HEK293 (cell line): ENCODE measurements around the gene BNIPL.

Experiments used
- BCL11B ChIP-seq: fragments of 450-650 bp; formaldehyde crosslinking; IDR thresholded peaks from 2 replicates; pipeline ENCODE4 v1.5.1; 2016; ENCODE audit warnings: low read depth, missing biosample characterization, missing genetic modification characterization
- FEZF1 ChIP-seq: fragments of 450-650 bp; formaldehyde crosslinking; IDR thresholded peaks from 2 replicates; pipeline ENCODE4 v1.5.1; 2016; ENCODE audit warnings: missing biosample characterization, missing genetic modification characterization
- GLIS1 ChIP-seq: fragments of 450-650 bp; formaldehyde crosslinking; IDR thresholded peaks from 2 replicates; pipeline ENCODE4 v1.5.1; 2016; ENCODE audit warnings: missing biosample characterization, missing genetic modification characterization
- SP3 ChIP-seq: fragments of 450-650 bp; formaldehyde crosslinking; IDR thresholded peaks from 2 replicates; pipeline ENCODE4 v1.5.1; 2016; ENCODE audit warnings: missing biosample characterization, missing genetic modification characterization
- SP7 ChIP-seq: fragments of 450-650 bp; formaldehyde crosslinking; IDR thresholded peaks from 2 replicates; pipeline ENCODE4 v1.5.1; 2016; ENCODE audit warnings: missing biosample characterization, missing genetic modification characterization
- YY1 ChIP-seq: fragments of 450-650 bp; formaldehyde crosslinking; IDR thresholded peaks from 2 replicates; pipeline ENCODE4 v1.5.1; 2018; ENCODE audit warnings: missing biosample characterization, missing genetic modification characterization
- ZBTB17 ChIP-seq: fragments of 450-650 bp; formaldehyde crosslinking; IDR thresholded peaks from 2 replicates; pipeline ENCODE4 v1.5.1; 2016; ENCODE audit warnings: missing biosample characterization, missing genetic modification characterization
- ZBTB20 ChIP-seq: fragments of 450-650 bp; formaldehyde crosslinking; IDR thresholded peaks from 2 replicates; pipeline ENCODE4 v1.5.1; 2016; ENCODE audit warnings: missing biosample characterization, missing genetic modification characterization
- ZBTB49 ChIP-seq: fragments of 450-650 bp; formaldehyde crosslinking; IDR thresholded peaks from 2 replicates; pipeline ENCODE4 v1.5.1; 2016; ENCODE audit warnings: missing biosample characterization, missing genetic modification characterization, low read depth
- ZIC2 ChIP-seq: fragments of 450-650 bp; formaldehyde crosslinking; IDR thresholded peaks from 2 replicates; pipeline ENCODE4 v1.5.1; 2016; ENCODE audit warnings: missing biosample characterization, missing genetic modification characterization
- ZNF133 ChIP-seq: fragments of 450-650 bp; formaldehyde crosslinking; IDR thresholded peaks from 2 replicates; pipeline ENCODE4 v1.5.1; 2016; ENCODE audit warnings: missing biosample characterization, missing genetic modification characterization
- ZNF2 ChIP-seq: fragments of 450-650 bp; formaldehyde crosslinking; IDR thresholded peaks from 2 replicates; pipeline ENCODE4 v1.5.1; 2016; ENCODE audit warnings: missing biosample characterization, missing genetic modification characterization
- ZNF292 ChIP-seq: fragments of 450-650 bp; formaldehyde crosslinking; IDR thresholded peaks from 2 replicates; pipeline ENCODE4 v1.5.1; 2016; ENCODE audit warnings: low read depth, missing biosample characterization, missing genetic modification characterization, borderline replicate concordance
- ZNF423 ChIP-seq: fragments of 450-650 bp; formaldehyde crosslinking; IDR thresholded peaks from 2 replicates; pipeline ENCODE4 v1.5.1; 2016; ENCODE audit warnings: missing biosample characterization, missing genetic modification characterization
- ZNF449 ChIP-seq: fragments of 450-650 bp; formaldehyde crosslinking; IDR thresholded peaks from 2 replicates; pipeline ENCODE4 v1.5.1; 2017; ENCODE audit warnings: missing biosample characterization, mild to moderate bottlenecking, missing genetic modification characterization, moderate library complexity
- ZNF521 ChIP-seq: fragments of 450-650 bp; formaldehyde crosslinking; IDR thresholded peaks from 2 replicates; pipeline ENCODE4 v1.5.1; 2017; ENCODE audit warnings: missing biosample characterization, mild to moderate bottlenecking, missing genetic modification characterization
- ZNF785 ChIP-seq: fragments of 450-650 bp; formaldehyde crosslinking; IDR thresholded peaks from 2 replicates; pipeline ENCODE4 v1.5.1; 2016; ENCODE audit warnings: missing biosample characterization, missing genetic modification characterization
- TF ChIP-seq, protein P1 (sequence below): fragments of 450-650 bp; formaldehyde crosslinking; IDR thresholded peaks from 2 replicates; pipeline ENCODE4 v1.5.1; 2016; ENCODE audit warnings: missing biosample characterization, missing genetic modification characterization
- TF ChIP-seq, protein P2 (sequence below): fragments of 450-650 bp; formaldehyde crosslinking; IDR thresholded peaks from 2 replicates; pipeline ENCODE4 v1.5.1; 2016; ENCODE audit warnings: missing biosample characterization, missing genetic modification characterization
- TF ChIP-seq, protein P3 (sequence below): fragments of 450-650 bp; formaldehyde crosslinking; IDR thresholded peaks from 2 replicates; pipeline ENCODE4 v1.5.1; 2016; ENCODE audit warnings: missing biosample characterization, missing genetic modification characterization
- TF ChIP-seq, protein P4 (sequence below): fragments of 450-650 bp; formaldehyde crosslinking; IDR thresholded peaks from 2 replicates; pipeline ENCODE4 v1.5.1; 2017; ENCODE audit warnings: missing biosample characterization, missing genetic modification characterization
- TF ChIP-seq, protein P5 (sequence below): fragments of 450-650 bp; formaldehyde crosslinking; IDR thresholded peaks from 2 replicates; pipeline ENCODE4 v1.5.0; 2017; ENCODE audit warnings: missing biosample characterization, missing genetic modification characterization, borderline replicate concordance

The BNIPL gene

GRCh38 chr1:151047925-151048644, 11.7 kb downstream of the BNIPL start (continued):
- TF ChIP-seq, protein P1, sequence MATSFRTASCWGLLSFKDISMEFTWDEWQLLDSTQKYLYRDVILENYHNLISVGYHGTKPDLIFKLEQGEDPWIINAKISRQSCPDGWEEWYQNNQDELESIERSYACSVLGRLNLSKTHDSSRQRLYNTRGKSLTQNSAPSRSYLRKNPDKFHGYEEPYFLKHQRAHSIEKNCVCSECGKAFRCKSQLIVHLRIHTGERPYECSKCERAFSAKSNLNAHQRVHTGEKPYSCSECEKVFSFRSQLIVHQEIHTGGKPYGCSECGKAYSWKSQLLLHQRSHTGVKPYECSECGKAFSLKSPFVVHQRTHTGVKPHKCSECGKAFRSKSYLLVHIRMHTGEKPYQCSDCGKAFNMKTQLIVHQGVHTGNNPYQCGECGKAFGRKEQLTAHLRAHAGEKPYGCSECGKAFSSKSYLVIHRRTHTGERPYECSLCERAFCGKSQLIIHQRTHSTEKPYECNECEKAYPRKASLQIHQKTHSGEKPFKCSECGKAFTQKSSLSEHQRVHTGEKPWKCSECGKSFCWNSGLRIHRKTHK (tag by site-specific recombination): no peak
- TF ChIP-seq ZNF521 (tag by site-specific recombination) (no peak), ZNF449 (tag by site-specific recombination) (no peak), ZIC2 (tag by site-specific recombination) (peak; percentile 12), ZBTB17 (tag by site-specific recombination) (peak; percentile 73), YY1 (tag by site-specific recombination) (peak; percentile 69; the same call in 1 of the 2 replicates), ZNF423 (0 out of 2 replicates have a peak, but pooled peaks have one; percentile 23), GLIS1 (tag by site-specific recombination) (peak; percentile 41), ZBTB20 (tag by site-specific recombination) (0 out of 2 replicates have a peak, but pooled peaks have one; percentile 81), FEZF1 (tag by site-specific recombination) (no peak), SP7 (tag by site-specific recombination) (0 out of 2 replicates have a peak, but pooled peaks have one; percentile 11), ZBTB49 (tag by site-specific recombination) (no peak), BCL11B (no peak), SP3 (no peak; the same call in 1 of the 2 replicates), ZNF292 (no peak), ZNF2 (peak; percentile 7; the same call in 1 of the 2 replicates), ZNF785 (tag by site-specific recombination) (no peak), ZNF133 (tag by site-specific recombination) (no peak)
- TF ChIP-seq, protein P2, sequence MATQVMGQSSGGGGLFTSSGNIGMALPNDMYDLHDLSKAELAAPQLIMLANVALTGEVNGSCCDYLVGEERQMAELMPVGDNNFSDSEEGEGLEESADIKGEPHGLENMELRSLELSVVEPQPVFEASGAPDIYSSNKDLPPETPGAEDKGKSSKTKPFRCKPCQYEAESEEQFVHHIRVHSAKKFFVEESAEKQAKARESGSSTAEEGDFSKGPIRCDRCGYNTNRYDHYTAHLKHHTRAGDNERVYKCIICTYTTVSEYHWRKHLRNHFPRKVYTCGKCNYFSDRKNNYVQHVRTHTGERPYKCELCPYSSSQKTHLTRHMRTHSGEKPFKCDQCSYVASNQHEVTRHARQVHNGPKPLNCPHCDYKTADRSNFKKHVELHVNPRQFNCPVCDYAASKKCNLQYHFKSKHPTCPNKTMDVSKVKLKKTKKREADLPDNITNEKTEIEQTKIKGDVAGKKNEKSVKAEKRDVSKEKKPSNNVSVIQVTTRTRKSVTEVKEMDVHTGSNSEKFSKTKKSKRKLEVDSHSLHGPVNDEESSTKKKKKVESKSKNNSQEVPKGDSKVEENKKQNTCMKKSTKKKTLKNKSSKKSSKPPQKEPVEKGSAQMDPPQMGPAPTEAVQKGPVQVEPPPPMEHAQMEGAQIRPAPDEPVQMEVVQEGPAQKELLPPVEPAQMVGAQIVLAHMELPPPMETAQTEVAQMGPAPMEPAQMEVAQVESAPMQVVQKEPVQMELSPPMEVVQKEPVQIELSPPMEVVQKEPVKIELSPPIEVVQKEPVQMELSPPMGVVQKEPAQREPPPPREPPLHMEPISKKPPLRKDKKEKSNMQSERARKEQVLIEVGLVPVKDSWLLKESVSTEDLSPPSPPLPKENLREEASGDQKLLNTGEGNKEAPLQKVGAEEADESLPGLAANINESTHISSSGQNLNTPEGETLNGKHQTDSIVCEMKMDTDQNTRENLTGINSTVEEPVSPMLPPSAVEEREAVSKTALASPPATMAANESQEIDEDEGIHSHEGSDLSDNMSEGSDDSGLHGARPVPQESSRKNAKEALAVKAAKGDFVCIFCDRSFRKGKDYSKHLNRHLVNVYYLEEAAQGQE (tag by site-specific recombination): no peak
- TF ChIP-seq, protein P3, sequence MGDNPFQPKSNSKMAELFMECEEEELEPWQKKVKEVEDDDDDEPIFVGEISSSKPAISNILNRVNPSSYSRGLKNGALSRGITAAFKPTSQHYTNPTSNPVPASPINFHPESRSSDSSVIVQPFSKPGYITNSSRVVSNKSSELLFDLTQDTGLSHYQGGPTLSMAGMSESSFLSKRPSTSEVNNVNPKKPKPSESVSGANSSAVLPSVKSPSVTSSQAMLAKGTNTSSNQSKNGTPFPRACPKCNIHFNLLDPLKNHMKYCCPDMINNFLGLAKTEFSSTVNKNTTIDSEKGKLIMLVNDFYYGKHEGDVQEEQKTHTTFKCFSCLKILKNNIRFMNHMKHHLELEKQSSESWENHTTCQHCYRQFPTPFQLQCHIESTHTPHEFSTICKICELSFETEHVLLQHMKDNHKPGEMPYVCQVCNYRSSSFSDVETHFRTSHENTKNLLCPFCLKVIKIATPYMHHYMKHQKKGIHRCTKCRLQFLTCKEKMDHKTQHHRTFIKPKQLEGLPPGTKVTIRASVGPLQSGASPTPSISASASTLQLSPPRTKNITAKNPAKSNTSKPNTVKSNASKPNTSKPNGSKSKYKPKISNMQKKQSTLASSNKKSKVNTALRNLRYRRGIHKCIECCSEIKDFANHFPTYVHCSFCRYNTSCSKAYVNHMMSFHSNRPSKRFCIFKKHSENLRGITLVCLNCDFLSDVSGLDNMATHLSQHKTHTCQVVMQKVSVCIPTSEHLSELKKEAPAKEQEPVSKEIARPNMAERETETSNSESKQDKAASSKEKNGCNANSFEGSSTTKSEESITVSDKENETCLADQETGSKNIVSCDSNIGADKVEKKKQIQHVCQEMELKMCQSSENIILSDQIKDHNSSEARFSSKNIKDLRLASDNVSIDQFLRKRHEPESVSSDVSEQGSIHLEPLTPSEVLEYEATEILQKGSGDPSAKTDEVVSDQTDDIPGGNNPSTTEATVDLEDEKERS: no peak
- TF ChIP-seq, protein P4, sequence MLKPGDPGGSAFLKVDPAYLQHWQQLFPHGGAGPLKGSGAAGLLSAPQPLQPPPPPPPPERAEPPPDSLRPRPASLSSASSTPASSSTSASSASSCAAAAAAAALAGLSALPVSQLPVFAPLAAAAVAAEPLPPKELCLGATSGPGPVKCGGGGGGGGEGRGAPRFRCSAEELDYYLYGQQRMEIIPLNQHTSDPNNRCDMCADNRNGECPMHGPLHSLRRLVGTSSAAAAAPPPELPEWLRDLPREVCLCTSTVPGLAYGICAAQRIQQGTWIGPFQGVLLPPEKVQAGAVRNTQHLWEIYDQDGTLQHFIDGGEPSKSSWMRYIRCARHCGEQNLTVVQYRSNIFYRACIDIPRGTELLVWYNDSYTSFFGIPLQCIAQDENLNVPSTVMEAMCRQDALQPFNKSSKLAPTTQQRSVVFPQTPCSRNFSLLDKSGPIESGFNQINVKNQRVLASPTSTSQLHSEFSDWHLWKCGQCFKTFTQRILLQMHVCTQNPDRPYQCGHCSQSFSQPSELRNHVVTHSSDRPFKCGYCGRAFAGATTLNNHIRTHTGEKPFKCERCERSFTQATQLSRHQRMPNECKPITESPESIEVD (tag by site-specific recombination): no peak
- TF ChIP-seq, protein P5, sequence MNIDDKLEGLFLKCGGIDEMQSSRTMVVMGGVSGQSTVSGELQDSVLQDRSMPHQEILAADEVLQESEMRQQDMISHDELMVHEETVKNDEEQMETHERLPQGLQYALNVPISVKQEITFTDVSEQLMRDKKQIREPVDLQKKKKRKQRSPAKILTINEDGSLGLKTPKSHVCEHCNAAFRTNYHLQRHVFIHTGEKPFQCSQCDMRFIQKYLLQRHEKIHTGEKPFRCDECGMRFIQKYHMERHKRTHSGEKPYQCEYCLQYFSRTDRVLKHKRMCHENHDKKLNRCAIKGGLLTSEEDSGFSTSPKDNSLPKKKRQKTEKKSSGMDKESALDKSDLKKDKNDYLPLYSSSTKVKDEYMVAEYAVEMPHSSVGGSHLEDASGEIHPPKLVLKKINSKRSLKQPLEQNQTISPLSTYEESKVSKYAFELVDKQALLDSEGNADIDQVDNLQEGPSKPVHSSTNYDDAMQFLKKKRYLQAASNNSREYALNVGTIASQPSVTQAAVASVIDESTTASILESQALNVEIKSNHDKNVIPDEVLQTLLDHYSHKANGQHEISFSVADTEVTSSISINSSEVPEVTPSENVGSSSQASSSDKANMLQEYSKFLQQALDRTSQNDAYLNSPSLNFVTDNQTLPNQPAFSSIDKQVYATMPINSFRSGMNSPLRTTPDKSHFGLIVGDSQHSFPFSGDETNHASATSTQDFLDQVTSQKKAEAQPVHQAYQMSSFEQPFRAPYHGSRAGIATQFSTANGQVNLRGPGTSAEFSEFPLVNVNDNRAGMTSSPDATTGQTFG (tag by site-specific recombination): no peak
